ENCODE data around the gene SMCO4. TPM values are rescaled to one million over a fixed set of nuclear protein-coding genes. Genes with fewer than 3 reads are reported as not detected.
A peak's percentile ranks its signal among the peaks of the same experiment; 100 is the strongest.

SMCO4 gene
- total RNA-seq, 2 experiments from 2014 or later: 23.7 to 26.8 TPM

GRCh38 chr11:93552874-93553273, 9.7 kb upstream of the SMCO4 start:
- intact Hi-C loops (cut with micrococcal nuclease): no loop called here
- H3K9me3 Mint-ChIP-seq: no peaks in the 10 kb centered on the region
- peaks cover 15% of the 10 kb centered on the region for H3K27me3 Mint-ChIP-seq (ENCODE audit: low read depth)
- CTCF ChIA-PET: interaction anchor here (0.6 kb wide), 1 partner anchor 246 kb away, joined by 3 read pairs; no protein-coding TSS in a partner anchor
- H3K4me1 Mint-ChIP-seq (ENCODE audit: low read depth): no peaks in the 10 kb centered on the region
- H3K27ac Mint-ChIP-seq: no peak overlapping the region
- DNase-seq: no peak
- no peak overlapping the region for H3K4me3 Mint-ChIP-seq
- H3K36me3 Mint-ChIP-seq (ENCODE audit: low read depth): no peaks in the 10 kb centered on the region

GRCh38 chr11:93549976-93550375, 6.8 kb upstream of the SMCO4 start:
- no peak for DNase-seq
- H3K27ac Mint-ChIP-seq: no peak overlapping the region
- no peaks in the 10 kb centered on the region for H3K9me3 Mint-ChIP-seq
- H3K4me1 Mint-ChIP-seq (ENCODE audit: low read depth): no peaks in the 10 kb centered on the region
- peaks cover 3% of the 10 kb centered on the region for H3K27me3 Mint-ChIP-seq (ENCODE audit: low read depth)
- H3K36me3 Mint-ChIP-seq (ENCODE audit: low read depth): no peaks in the 10 kb centered on the region
- CTCF ChIA-PET: no interaction called here
- intact Hi-C loops (cut with micrococcal nuclease): loop anchor here (1.0 kb wide), 1 partner anchor 234 kb away; the partner anchor contains the start of gene MED17
- no peak overlapping the region for H3K4me3 Mint-ChIP-seq

- DNase-seq: no peak
- H3K36me3 Mint-ChIP-seq (ENCODE audit: low read depth): no peaks in the 10 kb centered on the region
- intact Hi-C loops (cut with micrococcal nuclease): loop anchor here (1.0 kb wide), 1 partner anchor 236 kb away; the partner anchor contains the start of gene MED17
- peaks cover 10% of the 10 kb centered on the region for H3K4me1 Mint-ChIP-seq (ENCODE audit: low read depth)
- H3K27ac Mint-ChIP-seq: no peak overlapping the region
- CTCF ChIA-PET: interaction anchor here (0.6 kb wide), 1 partner anchor 459 kb away, joined by 4 read pairs; no protein-coding TSS in a partner anchor
- H3K9me3 Mint-ChIP-seq: no peaks in the 10 kb centered on the region
- H3K4me3 Mint-ChIP-seq: no peak overlapping the region
- H3K27me3 Mint-ChIP-seq (ENCODE audit: low read depth): no peaks in the 10 kb centered on the region
These were observed 5.6 kb upstream of the SMCO4 start for GRCh38 chr11:93548679-93549319.

- peaks cover 13% of the 10 kb centered on the region for H3K4me1 Mint-ChIP-seq (ENCODE audit: low read depth)
- CTCF ChIA-PET: no interaction called here
- H3K36me3 Mint-ChIP-seq (ENCODE audit: low read depth): no peaks in the 10 kb centered on the region
- DNase-seq: no peak
- no peaks in the 10 kb centered on the region for H3K27me3 Mint-ChIP-seq (ENCODE audit: low read depth)
- no peaks in the 10 kb centered on the region for H3K9me3 Mint-ChIP-seq
- no peak overlapping the region for H3K27ac Mint-ChIP-seq
- intact Hi-C loops (cut with micrococcal nuclease): no loop called here
- no peak overlapping the region for H3K4me3 Mint-ChIP-seq
These were observed 4.6 kb upstream of the SMCO4 start for GRCh38 chr11:93547773-93548172.

GRCh38 chr11:93547028-93547427, 3.8 kb upstream of the SMCO4 start:
- Mint-ChIP-seq H3K4me3 (no peak overlapping the region), H3K9me3 (no peaks in the 10 kb centered on the region), H3K36me3 (ENCODE audit: low read depth) (no peaks in the 10 kb centered on the region), H3K27me3 (ENCODE audit: low read depth) (no peaks in the 10 kb centered on the region), H3K27ac (no peak overlapping the region), H3K4me1 (ENCODE audit: low read depth) (peaks cover 17% of the 10 kb centered on the region)
- CTCF ChIA-PET: interaction anchor here (1.0 to 1.9 kb wide), 4 partner anchors 106 to 312 kb away, joined by 3 to 6 read pairs (median 4); no protein-coding TSS in a partner anchor
- DNase-seq: no peak
- intact Hi-C loops (cut with micrococcal nuclease): no loop called here

- peaks cover 20% of the 10 kb centered on the region for H3K4me1 Mint-ChIP-seq (ENCODE audit: low read depth)
- H3K4me3 Mint-ChIP-seq: no peak overlapping the region
- CTCF ChIA-PET: interaction anchor here (1.4 to 1.9 kb wide), 3 partner anchors 10 to 110 kb away, joined by 3 to 5 read pairs (median 4); no protein-coding TSS in a partner anchor
- intact Hi-C loops (cut with micrococcal nuclease): no loop called here
- H3K27ac Mint-ChIP-seq: no peak overlapping the region
- no peaks in the 10 kb centered on the region for H3K9me3 Mint-ChIP-seq
- no peaks in the 10 kb centered on the region for H3K27me3 Mint-ChIP-seq (ENCODE audit: low read depth)
- H3K36me3 Mint-ChIP-seq (ENCODE audit: low read depth): no peaks in the 10 kb centered on the region
- no peak for DNase-seq
These were observed 2.4 kb upstream of the SMCO4 start for GRCh38 chr11:93545566-93545965.

- H3K4me1 Mint-ChIP-seq (ENCODE audit: low read depth): peaks cover 20% of the 10 kb centered on the region
- peak overlapping the region; percentile 77 for H3K4me3 Mint-ChIP-seq
- H3K27me3 Mint-ChIP-seq (ENCODE audit: low read depth): no peaks in the 10 kb centered on the region
- intact Hi-C loops (cut with micrococcal nuclease): loop anchor here (1.0 to 5.0 kb wide), 8 partner anchors 105 to 601 kb away; partner anchors contain the start of genes C11orf54, CEP295, MED17 and PANX1
- peak overlapping the region; percentile 56 for H3K27ac Mint-ChIP-seq
- DNase-seq: peak; percentile 17
- no peaks in the 10 kb centered on the region for H3K36me3 Mint-ChIP-seq (ENCODE audit: low read depth)
- CTCF ChIA-PET: interaction anchor here (1.4 to 2.7 kb wide), 2 partner anchors 53 to 308 kb away, joined by 3 to 14 read pairs; no protein-coding TSS in a partner anchor
- H3K9me3 Mint-ChIP-seq: no peaks in the 10 kb centered on the region
These were observed 371 bp downstream of the SMCO4 start for GRCh38 chr11:93542811-93543229.

- Mint-ChIP-seq H3K9me3 (no peaks in the 10 kb centered on the region), H3K27me3 (ENCODE audit: low read depth) (no peaks in the 10 kb centered on the region), H3K4me3 (peak overlapping the region; percentile 77), H3K36me3 (ENCODE audit: low read depth) (no peaks in the 10 kb centered on the region), H3K4me1 (ENCODE audit: low read depth) (peaks cover 24% of the 10 kb centered on the region), H3K27ac (peak overlapping the region; percentile 56)
- CTCF ChIA-PET: interaction anchor here (0.6 to 2.7 kb wide), 4 partner anchors 16 to 308 kb away, joined by 3 to 14 read pairs (median 3); no protein-coding TSS in a partner anchor
- intact Hi-C loops (cut with micrococcal nuclease): loop anchor here (1.0 to 5.0 kb wide), 5 partner anchors 119 to 600 kb away; partner anchors contain the start of genes C11orf54, CEP295, PANX1 and TAF1D
- peak; percentile 58 for DNase-seq
These were observed 1.0 kb downstream of the SMCO4 start for GRCh38 chr11:93541884-93542810.

- H3K9me3 Mint-ChIP-seq: no peaks in the 10 kb centered on the region
- no peak overlapping the region for H3K4me3 Mint-ChIP-seq
- peaks cover 28% of the 10 kb centered on the region for H3K4me1 Mint-ChIP-seq (ENCODE audit: low read depth)
- H3K36me3 Mint-ChIP-seq (ENCODE audit: low read depth): no peaks in the 10 kb centered on the region
- no peak for DNase-seq
- CTCF ChIA-PET: interaction anchor here (0.6 to 2.7 kb wide), 4 partner anchors 17 to 307 kb away, joined by 3 to 14 read pairs (median 3); no protein-coding TSS in a partner anchor
- H3K27me3 Mint-ChIP-seq (ENCODE audit: low read depth): no peaks in the 10 kb centered on the region
- intact Hi-C loops (cut with micrococcal nuclease): loop anchor here (5.0 kb wide), 2 partner anchors 586 to 599 kb away; partner anchors contain the start of gene PANX1
- H3K27ac Mint-ChIP-seq: no peak overlapping the region
These were observed 2.2 kb downstream of the SMCO4 start for GRCh38 chr11:93540896-93541553.

- intact Hi-C loops (cut with micrococcal nuclease): loop anchor here (5.0 kb wide), 2 partner anchors 587 to 598 kb away; partner anchors contain the start of gene PANX1
- CTCF ChIA-PET: no interaction called here
- Mint-ChIP-seq H3K4me3 (no peak overlapping the region), H3K9me3 (no peaks in the 10 kb centered on the region), H3K27me3 (ENCODE audit: low read depth) (no peaks in the 10 kb centered on the region), H3K4me1 (ENCODE audit: low read depth) (peaks cover 29% of the 10 kb centered on the region), H3K27ac (no peak overlapping the region), H3K36me3 (ENCODE audit: low read depth) (no peaks in the 10 kb centered on the region)
- DNase-seq: no peak
These were observed 2.9 kb downstream of the SMCO4 start for GRCh38 chr11:93540337-93540736.

- H3K27ac Mint-ChIP-seq: no peak overlapping the region
- no peak overlapping the region for H3K4me3 Mint-ChIP-seq
- peaks cover 16% of the 10 kb centered on the region for H3K4me1 Mint-ChIP-seq (ENCODE audit: low read depth)
- CTCF ChIA-PET: no interaction called here
- intact Hi-C loops (cut with micrococcal nuclease): no loop called here
- H3K9me3 Mint-ChIP-seq: no peaks in the 10 kb centered on the region
- no peaks in the 10 kb centered on the region for H3K36me3 Mint-ChIP-seq (ENCODE audit: low read depth)
- no peak for DNase-seq
- H3K27me3 Mint-ChIP-seq (ENCODE audit: low read depth): no peaks in the 10 kb centered on the region
These were observed 5.4 kb downstream of the SMCO4 start for GRCh38 chr11:93537767-93538261.
